ENCODE measurements around the gene DENND1A.

GRCh38 chr9:123395689-123396511 is 534.0 kb downstream of the DENND1A start:
- TF ChIP-seq YY1 (IDR thresholded peaks at IDR 0.05; ENCODE audit: insufficient read depth, insufficient read length) = no peak
- TF ChIP-seq ZNF274 (IDR thresholded peaks at IDR 0.05; ENCODE audit: low read depth, low read length) = no peak
- no peak for TF ChIP-seq SUZ12 (IDR thresholded peaks at IDR 0.05; ENCODE audit: extremely low read depth, insufficient read depth, insufficient read length)

Data from NT2/D1 (cell line).